Epithelial cell of esophagus (primary cell): Measurements from ENCODE around the gene OR2A12.

ENCODE experiments used
- DNase-seq: peaks from one replicate; pipeline ENCODE4 v3.0.0; 2010; ENCODE audit warnings: low read depth
- H3K4me3 ChIP-seq: 2 replicates; pipeline ENCODE4 v1.5.1; 2011; ENCODE audit warnings: mild to moderate bottlenecking, low read length, control low read depth
- TF ChIP-seq, protein P1 (sequence below): IDR thresholded peaks from 2 replicates; pipeline ENCODE4 v1.5.1; 2011; ENCODE audit warnings: low read depth, mild to moderate bottlenecking, low read length, control low read depth, inconsistent platforms; ENCODE audit not compliant: insufficient read depth; ENCODE audit errors: missing control alignments

The OR2A12 gene

DNA sequence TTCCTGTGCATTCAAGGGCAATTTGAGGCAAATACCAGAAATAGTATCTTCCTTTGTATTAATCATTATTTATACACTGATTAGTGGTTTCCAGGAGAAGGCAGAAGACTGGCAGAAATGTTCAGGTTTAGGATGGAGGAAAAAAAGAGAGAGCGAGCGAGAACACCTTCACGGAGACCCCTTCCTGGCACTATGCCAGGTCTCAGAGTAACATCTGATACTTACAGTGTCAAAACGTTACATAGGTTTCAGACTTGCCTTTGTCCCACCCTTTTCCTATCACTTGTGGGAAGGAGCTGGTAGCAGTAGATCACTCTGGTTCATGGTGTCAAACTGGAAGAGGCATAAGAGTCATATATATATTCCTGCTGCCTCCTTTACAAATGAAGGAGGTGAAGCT lies 652 bp downstream of the OR2A12 start:
- no peak overlapping the region for H3K4me3 ChIP-seq
- TF ChIP-seq, protein P1, sequence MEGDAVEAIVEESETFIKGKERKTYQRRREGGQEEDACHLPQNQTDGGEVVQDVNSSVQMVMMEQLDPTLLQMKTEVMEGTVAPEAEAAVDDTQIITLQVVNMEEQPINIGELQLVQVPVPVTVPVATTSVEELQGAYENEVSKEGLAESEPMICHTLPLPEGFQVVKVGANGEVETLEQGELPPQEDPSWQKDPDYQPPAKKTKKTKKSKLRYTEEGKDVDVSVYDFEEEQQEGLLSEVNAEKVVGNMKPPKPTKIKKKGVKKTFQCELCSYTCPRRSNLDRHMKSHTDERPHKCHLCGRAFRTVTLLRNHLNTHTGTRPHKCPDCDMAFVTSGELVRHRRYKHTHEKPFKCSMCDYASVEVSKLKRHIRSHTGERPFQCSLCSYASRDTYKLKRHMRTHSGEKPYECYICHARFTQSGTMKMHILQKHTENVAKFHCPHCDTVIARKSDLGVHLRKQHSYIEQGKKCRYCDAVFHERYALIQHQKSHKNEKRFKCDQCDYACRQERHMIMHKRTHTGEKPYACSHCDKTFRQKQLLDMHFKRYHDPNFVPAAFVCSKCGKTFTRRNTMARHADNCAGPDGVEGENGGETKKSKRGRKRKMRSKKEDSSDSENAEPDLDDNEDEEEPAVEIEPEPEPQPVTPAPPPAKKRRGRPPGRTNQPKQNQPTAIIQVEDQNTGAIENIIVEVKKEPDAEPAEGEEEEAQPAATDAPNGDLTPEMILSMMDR, result no peak
- DNase-seq, result no peak

DNA sequence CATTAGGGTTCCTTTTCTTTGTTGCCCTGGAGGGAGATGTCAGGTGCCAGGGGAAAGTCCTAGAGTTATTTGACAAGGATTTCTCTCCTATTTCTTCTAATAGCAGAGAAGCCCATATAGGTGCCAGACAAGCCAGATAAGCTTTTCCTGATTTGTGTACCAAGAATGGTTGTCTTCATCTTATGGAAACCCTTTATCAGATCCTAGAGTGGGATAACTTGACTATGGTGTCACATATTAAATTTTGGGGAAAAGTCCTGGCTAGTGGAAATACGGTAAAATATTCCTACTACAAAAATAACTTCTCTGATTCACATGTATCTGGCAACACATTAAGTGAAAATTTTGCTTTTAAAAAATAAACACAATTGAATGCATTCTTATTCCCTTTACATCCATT lies 1.2 kb downstream of the OR2A12 start:
- TF ChIP-seq, protein P1, result no peak
- DNase-seq, result no peak
- H3K4me3 ChIP-seq, result no peak overlapping the region

DNA sequence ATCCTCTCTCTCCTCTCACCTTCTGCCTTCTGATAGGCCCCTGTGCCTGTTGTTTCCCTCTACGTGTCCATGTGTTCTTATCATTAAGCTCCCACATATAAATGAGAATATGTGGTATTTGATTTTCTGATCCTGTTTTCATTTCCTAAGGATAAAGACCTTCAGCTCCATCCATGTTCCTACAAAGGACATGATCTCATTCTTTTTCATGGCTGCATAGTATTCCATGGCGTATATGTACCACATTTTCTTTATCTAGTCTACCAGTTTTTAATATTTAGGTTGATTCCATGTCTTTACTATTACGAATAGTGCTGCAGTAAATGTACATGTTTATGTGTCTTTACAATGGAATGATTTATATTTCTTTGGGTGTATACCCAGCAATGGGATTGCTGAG lies 4.6 kb downstream of the OR2A12 start:
- TF ChIP-seq, protein P1, result no peak
- no peak overlapping the region for H3K4me3 ChIP-seq
- DNase-seq, result no peak

DNA sequence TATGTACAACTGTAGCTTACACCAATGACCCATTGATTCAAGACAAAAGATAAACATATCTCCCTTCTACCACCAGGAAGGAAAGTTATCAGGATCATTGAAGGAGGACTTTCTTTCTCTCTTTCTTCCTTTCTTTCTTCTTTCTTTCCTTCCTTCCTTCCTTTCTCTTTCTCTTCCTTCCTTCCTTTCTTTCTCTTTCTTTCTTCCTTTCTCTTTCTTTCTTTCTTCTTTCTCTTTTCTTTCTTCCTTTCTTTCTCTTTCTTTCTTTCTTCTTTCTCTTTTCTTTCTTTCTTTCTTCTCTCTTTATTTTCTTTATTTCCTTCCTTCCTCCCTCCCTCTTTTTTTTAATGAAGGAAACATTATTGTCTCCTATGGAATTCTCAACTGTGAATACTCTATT lies 12.7 kb downstream of the OR2A12 start:
- H3K4me3 ChIP-seq, result no peak overlapping the region
- TF ChIP-seq, protein P1, result no peak
- DNase-seq, result no peak

DNA sequence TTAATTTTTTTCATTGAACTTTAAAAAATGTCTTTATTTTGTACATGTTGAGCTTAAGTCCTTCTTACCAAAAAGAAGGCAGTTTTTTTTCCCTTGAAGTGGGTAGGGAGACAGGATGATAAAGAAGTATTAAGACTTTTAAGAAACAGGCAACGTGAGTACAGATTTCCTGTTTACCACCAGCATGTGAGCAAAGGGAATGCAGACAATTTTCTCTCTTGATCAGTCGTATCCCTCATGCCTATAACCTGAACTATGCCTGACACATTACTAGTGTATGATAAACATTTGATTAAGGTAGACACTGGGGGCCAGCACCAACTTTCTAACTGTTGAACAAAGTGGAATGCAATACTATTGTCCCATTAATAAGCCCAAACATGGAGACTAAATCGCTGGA lies 14.5 kb downstream of the OR2A12 start:
- H3K4me3 ChIP-seq, result no peak overlapping the region
- DNase-seq, result no peak
- TF ChIP-seq, protein P1, result no peak

DNA sequence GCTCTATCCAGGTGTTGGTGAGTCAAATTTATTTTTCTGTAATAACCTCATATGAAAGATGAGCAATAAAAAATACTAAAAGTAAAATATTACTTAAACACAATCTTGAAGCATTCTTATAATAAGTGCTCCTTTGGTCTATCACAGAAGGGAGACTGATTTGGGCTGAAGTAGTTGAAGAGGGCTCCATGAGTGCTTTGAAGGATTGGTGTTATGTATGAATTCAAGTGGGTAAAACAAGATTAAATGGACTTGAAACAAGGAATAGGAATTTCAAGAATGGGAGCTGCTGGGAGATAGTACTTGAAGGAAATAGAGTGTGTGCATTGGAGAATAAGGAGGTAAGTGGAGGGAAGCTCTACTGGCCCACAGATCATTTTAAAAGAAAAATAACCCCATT lies 16.0 kb downstream of the OR2A12 start:
- TF ChIP-seq, protein P1, result no peak
- no peak for DNase-seq
- H3K4me3 ChIP-seq, result no peak overlapping the region

DNA sequence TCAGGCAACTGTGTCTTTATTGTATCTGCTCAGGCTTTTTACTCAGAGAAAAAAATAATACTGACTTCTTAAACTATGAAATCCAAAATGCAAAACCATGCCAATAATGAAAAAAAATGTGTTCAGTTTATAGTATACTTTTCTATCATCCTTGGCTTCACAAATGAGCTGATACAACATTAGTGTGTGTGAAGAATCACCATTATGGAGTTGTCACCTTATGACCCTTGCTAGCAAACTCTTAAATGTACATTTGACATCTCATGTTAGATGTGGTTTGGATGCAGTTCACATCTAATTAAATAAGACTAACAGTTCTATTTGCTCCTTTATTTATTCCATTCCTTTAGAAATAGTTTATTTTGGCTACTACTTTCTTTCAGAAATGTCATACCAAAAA lies 19.1 kb downstream of the OR2A12 start:
- no peak for DNase-seq
- H3K4me3 ChIP-seq, result no peak overlapping the region

More for the DNA sequence above, 19.1 kb downstream of the OR2A12 start:
- TF ChIP-seq, protein P1, result no peak
